ENCODE results near the gene CCDC183.
"Not testable (repeated sequence)": the region's sequence is repeated elsewhere in the genome, so short reads cannot be mapped to it uniquely, and the experiment has no call there.

Gene CCDC183

DNA sequence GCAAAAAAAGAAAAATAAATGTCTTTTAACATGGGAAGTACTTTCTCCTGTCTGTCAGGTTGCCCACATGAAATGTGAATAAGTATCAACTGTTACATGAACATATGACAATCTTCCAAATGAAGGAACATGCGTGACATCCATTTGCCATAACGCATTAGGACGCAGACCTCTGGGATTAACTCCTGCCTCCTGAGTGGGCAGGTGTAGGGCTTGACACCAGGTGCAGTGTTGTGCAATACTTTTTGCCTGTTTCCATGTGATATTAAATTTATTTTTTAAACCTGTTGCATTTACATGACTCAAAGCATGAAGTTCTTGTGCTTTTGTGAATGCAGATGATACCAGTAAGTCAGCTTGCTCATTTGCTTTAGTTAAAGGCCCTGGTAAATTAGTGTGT is 13.7 kb upstream of the CCDC183 start:
- no peak for FAIRE-seq
- no peak for DNase-seq (ENCODE audit: insufficient read length, low spot score)
- no peak for TF ChIP-seq POLR2AphosphoS5 (IDR thresholded peaks at IDR 0.05; ENCODE audit: low read depth, low read length)
- no peak for TF ChIP-seq PAX5 (IDR thresholded peaks at IDR 0.05; ENCODE audit: insufficient read depth, low read length, severe bottlenecking)
- TF ChIP-seq POU2F2 (IDR thresholded peaks at IDR 0.05; ENCODE audit: low read depth, low read length), result no peak
- TF ChIP-seq TAF1 (IDR thresholded peaks at IDR 0.05; ENCODE audit: low read depth, low read length), result no peak
- no peak for TF ChIP-seq SPI1 (IDR thresholded peaks at IDR 0.05; ENCODE audit: low read depth, low read length)
- no peak for TF ChIP-seq POLR2A (IDR thresholded peaks at IDR 0.05; ENCODE audit: low read depth, low read length)

DNA sequence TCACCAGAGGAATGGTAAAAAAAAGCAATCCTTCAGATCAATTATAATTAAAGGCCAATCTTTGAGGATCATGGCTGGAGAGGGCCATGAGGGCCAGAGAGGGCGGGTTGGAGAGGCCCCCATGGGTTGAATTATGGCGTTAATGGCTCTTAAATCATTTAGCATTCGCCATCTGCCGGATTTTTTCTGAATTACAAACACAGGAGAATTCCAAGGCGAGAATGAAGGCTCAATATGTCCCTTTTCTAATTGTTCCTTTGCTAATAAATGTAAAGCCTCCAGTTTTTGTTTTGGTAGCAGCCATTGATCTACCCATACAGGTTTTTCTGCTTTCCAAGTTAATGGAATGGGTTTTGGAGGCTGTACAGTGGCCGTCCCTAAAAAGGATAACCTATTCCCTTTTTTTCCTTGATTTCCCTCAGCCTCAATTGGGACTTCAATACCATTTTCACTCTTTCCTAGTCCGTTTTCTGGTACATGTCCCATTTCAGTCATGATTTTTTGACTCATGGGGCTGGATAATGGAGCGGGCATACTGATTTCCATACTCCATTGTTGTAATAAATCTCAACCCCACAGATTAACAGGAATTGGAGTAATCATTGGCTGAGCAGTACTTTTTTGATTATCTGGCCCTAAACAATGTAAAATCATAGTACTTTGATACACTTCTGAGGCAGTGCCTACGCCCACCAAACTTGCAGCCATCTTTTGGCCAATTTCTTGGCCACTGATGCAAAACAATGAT is 11.7 kb upstream of the CCDC183 start:
- FAIRE-seq (no peak), DNase-seq (ENCODE audit: insufficient read length, low spot score) (no peak)
- TF ChIP-seq PAX5 (IDR thresholded peaks at IDR 0.05; ENCODE audit: insufficient read depth, low read length, severe bottlenecking) (no peak), POLR2A (IDR thresholded peaks at IDR 0.05; ENCODE audit: low read depth, low read length) (no peak), POLR2AphosphoS5 (IDR thresholded peaks at IDR 0.05; ENCODE audit: low read depth, low read length) (no peak), TAF1 (IDR thresholded peaks at IDR 0.05; ENCODE audit: low read depth, low read length) (no peak), POU2F2 (IDR thresholded peaks at IDR 0.05; ENCODE audit: low read depth, low read length) (no peak), SPI1 (IDR thresholded peaks at IDR 0.05; ENCODE audit: low read depth, low read length) (no peak)

DNA sequence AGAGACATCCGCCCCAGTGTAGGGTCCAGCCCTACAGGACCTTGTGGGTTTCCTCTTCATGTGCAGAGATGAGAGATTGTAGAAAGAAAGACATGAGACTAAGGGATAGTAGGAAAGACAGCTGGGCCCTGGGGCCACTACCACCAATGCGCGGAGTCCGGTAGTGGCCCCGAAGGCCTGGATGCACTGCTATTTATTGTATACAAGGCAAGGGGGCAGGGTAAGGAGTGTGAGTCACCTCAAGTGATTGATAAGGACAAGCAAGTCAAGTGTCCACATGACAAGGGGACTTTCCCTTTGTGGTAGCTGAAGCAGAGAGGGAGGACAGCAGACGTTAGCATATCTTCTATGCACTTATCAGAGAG is 11.2 kb upstream of the CCDC183 start:
- FAIRE-seq, result no peak
- DNase-seq (ENCODE audit: insufficient read length, low spot score), result no peak
- TF ChIP-seq SPI1 (IDR thresholded peaks at IDR 0.05; ENCODE audit: low read depth, low read length) (no peak), PAX5 (IDR thresholded peaks at IDR 0.05; ENCODE audit: insufficient read depth, low read length, severe bottlenecking) (no peak), POU2F2 (IDR thresholded peaks at IDR 0.05; ENCODE audit: low read depth, low read length) (no peak), POLR2AphosphoS5 (IDR thresholded peaks at IDR 0.05; ENCODE audit: low read depth, low read length) (no peak), TAF1 (IDR thresholded peaks at IDR 0.05; ENCODE audit: low read depth, low read length) (no peak), POLR2A (IDR thresholded peaks at IDR 0.05; ENCODE audit: low read depth, low read length) (no peak)

DNA sequence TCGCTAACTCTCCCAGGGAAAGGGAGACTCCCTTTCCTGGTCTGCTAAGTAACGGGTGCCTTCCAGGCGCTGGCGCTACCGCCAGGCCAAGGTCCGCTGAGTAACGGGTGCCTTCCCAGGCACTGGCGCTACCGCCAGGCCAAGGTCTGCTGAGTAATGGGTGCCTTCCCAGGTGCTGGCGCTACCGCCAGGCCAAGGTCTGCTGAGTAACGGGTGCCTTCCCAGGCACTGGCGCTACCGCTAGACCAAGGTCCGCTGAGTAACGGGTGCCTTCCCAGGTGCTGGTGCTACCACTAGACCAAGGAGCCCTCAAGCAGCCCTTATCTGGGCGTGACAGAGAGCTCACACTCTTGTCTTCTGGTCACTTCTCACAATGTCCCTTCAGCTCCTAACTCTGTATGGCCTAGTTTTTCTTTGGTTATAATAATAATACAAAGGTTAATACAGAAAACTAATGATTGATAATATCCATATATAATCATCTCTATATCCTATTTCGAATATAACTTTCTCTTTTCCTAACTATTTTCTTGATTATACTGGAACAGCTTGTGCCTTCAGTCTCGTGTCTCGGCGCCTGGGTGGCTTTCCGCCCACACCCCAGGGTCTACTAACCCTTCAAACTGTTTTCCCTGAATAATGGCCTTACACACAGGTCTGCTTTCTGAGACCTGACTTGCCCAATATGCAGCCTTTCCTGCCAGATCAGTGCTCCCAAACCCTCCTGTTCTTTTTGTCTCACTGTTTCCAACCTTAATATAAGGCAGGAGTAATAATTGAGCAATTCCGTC is 10.4 kb upstream of the CCDC183 start:
- not testable (repeated sequence) for FAIRE-seq; DNase-seq (ENCODE audit: insufficient read length, low spot score)

DNA sequence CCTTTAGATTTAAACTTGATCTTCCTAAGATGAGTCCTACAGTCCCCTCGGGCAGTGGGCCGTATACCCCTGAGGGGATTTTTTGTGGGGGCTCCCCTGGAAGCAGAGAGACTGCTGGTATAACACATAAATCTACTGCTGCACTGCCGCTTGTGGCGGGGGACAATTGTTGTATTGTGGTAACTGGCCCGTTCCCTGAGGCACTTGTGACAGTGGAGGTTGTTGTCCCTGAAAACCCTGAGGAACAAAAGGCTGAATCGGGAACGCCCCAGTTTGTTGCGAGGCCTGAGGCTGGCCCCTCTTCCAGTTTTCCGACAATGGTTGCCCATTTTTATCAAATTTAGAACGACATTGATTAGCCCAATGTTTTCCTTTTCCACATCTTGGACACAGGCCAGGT is 9.7 kb upstream of the CCDC183 start:
- TF ChIP-seq POLR2A (IDR thresholded peaks at IDR 0.05; ENCODE audit: low read depth, low read length), result no peak
- no peak for FAIRE-seq
- DNase-seq (ENCODE audit: insufficient read length, low spot score), result no peak

DNA sequence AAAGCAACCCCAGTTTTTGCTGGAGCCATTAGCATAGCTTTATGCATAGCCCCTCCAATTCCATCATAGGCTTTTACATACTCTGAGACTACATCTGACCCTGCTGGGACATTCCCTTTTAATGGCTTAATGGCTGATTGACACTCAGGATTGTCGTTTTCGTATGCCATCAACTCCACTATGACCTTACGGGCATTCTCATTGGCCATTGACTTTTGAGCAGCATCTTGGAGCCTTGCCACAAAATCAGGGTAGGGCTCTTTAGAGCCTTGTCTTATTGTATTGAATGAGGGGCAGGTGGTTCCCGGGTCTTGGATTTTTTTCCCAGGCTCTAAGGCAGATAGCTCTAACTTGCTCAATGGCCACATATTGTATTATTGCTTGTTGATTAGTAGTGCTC is 9.2 kb upstream of the CCDC183 start:
- not testable (repeated sequence) for DNase-seq (ENCODE audit: insufficient read length, low spot score); FAIRE-seq

DNA sequence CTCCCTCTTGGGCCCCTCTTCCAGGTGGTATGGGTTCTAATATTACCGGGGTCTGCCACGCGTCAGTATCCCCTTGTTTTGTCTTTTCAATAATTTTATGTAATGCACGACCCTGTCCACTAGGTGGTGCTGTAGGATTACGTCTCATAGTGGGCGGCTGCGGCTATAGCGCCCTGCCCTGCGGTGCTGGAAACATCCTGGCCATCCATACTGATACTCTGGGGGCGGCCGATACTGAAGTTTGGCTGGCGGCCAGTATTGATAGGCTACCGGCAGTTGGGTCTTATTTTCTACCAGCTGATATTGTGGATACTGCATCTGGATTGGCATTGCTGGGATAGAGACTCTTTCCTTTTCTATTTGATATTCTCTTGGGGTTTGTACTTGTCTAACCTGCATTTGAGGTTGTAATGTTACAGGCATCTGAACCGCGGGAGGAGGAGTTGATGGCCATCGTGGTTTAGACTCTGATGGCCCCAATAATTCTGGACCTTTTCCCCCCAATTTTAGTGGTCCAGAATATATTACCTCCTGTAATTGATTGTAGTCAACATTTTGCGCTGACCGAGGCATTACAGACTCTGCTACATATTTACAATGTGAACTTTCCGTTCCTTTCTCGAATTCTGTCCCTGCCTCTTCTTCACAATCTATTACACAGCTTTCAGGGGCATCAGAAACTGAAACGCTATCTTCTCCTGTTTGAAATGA is 8.3 kb upstream of the CCDC183 start:
- peak; percentile 85 for FAIRE-seq
- TF ChIP-seq POU2F2 (IDR thresholded peaks at IDR 0.05; ENCODE audit: low read depth, low read length) (peak; percentile 23; the same call in 1 of the 2 replicates), PAX5 (IDR thresholded peaks at IDR 0.05; ENCODE audit: insufficient read depth, low read length, severe bottlenecking) (no peak)
- no peak for DNase-seq (ENCODE audit: insufficient read length, low spot score)

DNA sequence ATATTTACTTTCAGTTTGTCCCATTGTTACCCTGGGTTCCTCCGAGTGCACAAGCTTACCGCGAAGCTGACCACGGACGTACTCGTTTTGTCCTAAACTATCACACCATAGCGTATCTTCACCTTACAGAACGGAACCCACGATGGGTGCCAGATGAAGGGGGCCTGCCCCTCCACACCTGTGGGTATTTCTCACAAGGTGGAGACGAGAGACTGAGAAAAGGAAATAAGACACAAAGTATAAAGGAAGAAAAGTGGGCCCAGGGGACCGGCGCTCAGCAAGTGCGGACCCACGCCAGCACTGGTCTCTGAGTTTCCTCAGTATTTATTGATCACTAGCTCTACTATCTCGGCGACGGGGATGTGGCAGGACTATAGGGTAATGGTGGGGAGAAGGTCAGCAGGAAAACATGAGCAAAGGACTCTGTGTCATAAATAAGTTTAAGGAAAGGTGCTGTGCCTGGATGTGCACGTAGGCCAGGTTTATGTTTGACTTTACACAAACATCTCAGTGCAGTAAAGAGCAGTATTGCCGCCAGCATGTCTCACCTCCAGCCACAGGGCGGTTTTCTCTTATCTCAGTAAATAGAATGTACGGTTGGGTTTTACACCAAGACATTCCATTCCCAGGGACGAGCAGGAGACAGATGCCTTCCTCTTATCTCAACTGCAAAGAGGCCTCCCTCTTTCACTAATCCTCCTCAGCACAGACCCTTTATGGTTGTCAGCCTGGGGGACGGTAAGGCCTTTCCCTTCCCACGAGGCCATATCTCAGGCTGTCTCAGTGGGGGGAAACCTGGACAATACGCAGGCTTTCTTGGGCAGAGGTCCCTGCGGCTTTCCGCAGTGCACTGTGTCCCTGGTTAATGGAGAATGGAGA is 7.3 kb upstream of the CCDC183 start:
- DNase-seq (ENCODE audit: insufficient read length, low spot score); FAIRE-seq: not testable (repeated sequence)

DNA sequence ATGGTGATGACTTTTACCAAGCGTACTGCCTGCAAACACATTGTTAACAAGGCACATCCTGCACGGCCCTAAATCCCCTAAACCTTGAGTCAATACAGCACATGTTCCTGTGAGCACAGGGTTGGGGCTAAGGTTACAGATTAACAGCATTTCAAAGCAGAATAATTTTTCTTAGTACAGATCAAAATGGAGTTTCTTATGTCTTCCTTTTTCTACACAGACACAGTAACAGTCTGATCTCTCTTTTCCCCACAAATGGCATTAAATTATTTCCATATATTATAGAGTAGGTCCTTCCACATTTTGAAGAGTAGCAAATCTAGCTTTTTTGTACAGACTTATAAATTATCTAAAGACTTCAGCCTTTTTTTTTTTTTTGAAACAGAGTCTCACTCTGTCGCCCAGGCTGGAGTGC is 6.6 kb upstream of the CCDC183 start:
- no peak for DNase-seq (ENCODE audit: insufficient read length, low spot score)
- FAIRE-seq, result no peak
- TF ChIP-seq SPI1 (IDR thresholded peaks at IDR 0.05; ENCODE audit: low read depth, low read length) (no peak), POLR2A (IDR thresholded peaks at IDR 0.05; ENCODE audit: low read depth, low read length) (no peak), TAF1 (IDR thresholded peaks at IDR 0.05; ENCODE audit: low read depth, low read length) (no peak), POLR2AphosphoS5 (IDR thresholded peaks at IDR 0.05; ENCODE audit: low read depth, low read length) (no peak), PAX5 (IDR thresholded peaks at IDR 0.05; ENCODE audit: insufficient read depth, low read length, severe bottlenecking) (no peak), POU2F2 (IDR thresholded peaks at IDR 0.05; ENCODE audit: low read depth, low read length) (no peak)
